Right lobe of liver (tissue), 6 donors: ENCODE results near the gene CRYBG1. TPM values are rescaled to one million over a fixed set of nuclear protein-coding genes. Genes with fewer than 3 reads are reported as not detected.
A peak's percentile ranks its signal among the peaks of the same experiment; 100 is the strongest.

ENCODE experiments used
- ATAC-seq, 4 donors: fragments of 200-7000 bp; cut with Tn5 transposase; one replicate each; pipeline ENCODE4 v1.9.1; 2020; ENCODE audit warnings: mild to moderate bottlenecking in 4 of 4, moderate library complexity in 4 of 4
- DNase-seq, 3 donors: peaks; one replicate each; pipeline ENCODE4 v3.0.0-alpha.2; 2020
- H3K27ac ChIP-seq, 3 donors: fragments of 200-600 bp; one replicate each; pipeline ENCODE4 v1.8.0; 2022
- H3K27me3 ChIP-seq, 2 donors: fragments of 200-600 bp; one replicate each; pipeline ENCODE4 v1.8.0; 2022
- H3K36me3 ChIP-seq, 4 donors: fragments of 200-600 bp; sonication (generic) in 1 of 4; one replicate each; pipeline versions ENCODE4 v1.5.1 to v1.8.0; 2017 to 2022; ENCODE audit warnings: control low read depth in 1 of 4
- H3K4me1 ChIP-seq, 4 donors: fragments of 200-600 bp; sonication (generic) in 1 of 4; one replicate each; pipeline versions ENCODE4 v1.5.1 to v1.8.0; 2017 to 2022; ENCODE audit warnings: control low read depth in 1 of 4
- H3K4me3 ChIP-seq, 3 donors: fragments of 200-600 bp; one replicate each; pipeline ENCODE4 v1.8.0; 2022
- H3K9me3 ChIP-seq, 4 donors: fragments of 200-600 bp; sonication (generic) in 1 of 4; one replicate each; pipeline versions ENCODE4 v1.5.1 to v1.8.0; 2017 to 2022; ENCODE audit warnings: control low read depth in 1 of 4
- POLR2A ChIP-seq: fragments of 450-650 bp; IDR thresholded peaks from one replicate; pipeline ENCODE4 v1.6.1; 2017; ENCODE audit warnings: antibody characterized with exemption, mild to moderate bottlenecking
- WGBS: methylation state at CpG from one replicate; pipeline ENCODE4 v1.1.6; 2018; ENCODE audit warnings: low coverage, low lambda C conversion rate; ENCODE audit not compliant: insufficient coverage; ENCODE audit errors: missing lambda C conversion rate; 5-methylcytosine and 5-hydroxymethylcytosine counted together
- intact Hi-C, 2 donors: fragments of 100-400 bp; cut with DNase I; formaldehyde crosslinking; loops; one replicate each; pipeline versions ENCODE4 v1.11.2 to v1.14.1; 2022
- total RNA-seq, 6 experiments: library from RNA; depleted of rRNA in 2 of 6; stranded (reverse); fragments of >200 nt in 2 of 6; fragmentation: NEBNext Ultra II Directional in 3 of 6; extraction: Animal tissue kit (Norgen Biotek cat#: 25700) in 3 of 6; gene quantifications; one replicate each; pipeline versions ENCODE4 v1.1.0 to v1.2.4, GENCODE V29; 2016 to 2023
- TF ChIP-seq, protein P1 (sequence below), 4 donors: fragments of 200-600 bp in 3 of 4; fragments of 450-650 bp in 1 of 4; IDR thresholded peaks; one replicate each; pipeline versions ENCODE4 v1.5.1 to v1.8.0; 2016 to 2022; ENCODE audit warnings: antibody characterized with exemption in 4 of 4, mild to moderate bottlenecking in 2 of 4
- donor health status: DM: no; HTN: yes; CAD: no.
- donor health status: DM: no; HTN: no; CAD: no.
- donor health status: DM: no; HTN: no; CAD: no.
- donor health status: DM: no; HTN: yes; CAD: no.
- donor health status: DM: no; HTN: yes; CAD: no.

The CRYBG1 gene
- total RNA-seq, 6 experiments from 2014 or later: 6.8 to 10.9 (median 7.9) TPM

DNA sequence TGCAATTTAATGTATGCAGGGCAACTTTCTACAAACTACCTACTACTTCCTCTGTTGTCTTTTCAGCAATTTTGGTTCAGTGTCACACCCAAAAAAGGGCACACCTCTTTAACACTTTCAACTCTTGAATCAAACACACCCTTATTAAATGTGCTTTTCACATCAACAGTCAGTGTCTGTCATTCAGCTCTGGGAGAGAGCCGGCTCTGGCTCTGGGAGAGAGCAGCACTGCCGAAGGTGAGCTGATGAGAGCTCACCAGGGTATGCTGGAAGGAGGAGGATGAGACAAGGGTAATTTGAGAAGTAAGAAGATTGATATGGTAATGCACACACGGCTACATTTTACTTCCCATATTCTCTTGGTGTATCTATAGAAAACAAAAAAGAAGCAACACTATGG lies 134.5 kb downstream of the CRYBG1 start:
- no peak for DNase-seq
- Histone ChIP-seq H3K27me3 (no peaks in the 10 kb centered on the region), H3K36me3 (no peaks in the 10 kb centered on the region), H3K9me3 (no peaks in the 10 kb centered on the region), H3K4me1 (no peaks in the 10 kb centered on the region), H3K27ac (no peak overlapping the region), H3K4me3 (no peak overlapping the region)
- ATAC-seq: no peak
- intact Hi-C loops: no loop called here
- WGBS: 32% methylated on average over 3 of the region's 3 CpGs
- TF ChIP-seq, protein P1, sequence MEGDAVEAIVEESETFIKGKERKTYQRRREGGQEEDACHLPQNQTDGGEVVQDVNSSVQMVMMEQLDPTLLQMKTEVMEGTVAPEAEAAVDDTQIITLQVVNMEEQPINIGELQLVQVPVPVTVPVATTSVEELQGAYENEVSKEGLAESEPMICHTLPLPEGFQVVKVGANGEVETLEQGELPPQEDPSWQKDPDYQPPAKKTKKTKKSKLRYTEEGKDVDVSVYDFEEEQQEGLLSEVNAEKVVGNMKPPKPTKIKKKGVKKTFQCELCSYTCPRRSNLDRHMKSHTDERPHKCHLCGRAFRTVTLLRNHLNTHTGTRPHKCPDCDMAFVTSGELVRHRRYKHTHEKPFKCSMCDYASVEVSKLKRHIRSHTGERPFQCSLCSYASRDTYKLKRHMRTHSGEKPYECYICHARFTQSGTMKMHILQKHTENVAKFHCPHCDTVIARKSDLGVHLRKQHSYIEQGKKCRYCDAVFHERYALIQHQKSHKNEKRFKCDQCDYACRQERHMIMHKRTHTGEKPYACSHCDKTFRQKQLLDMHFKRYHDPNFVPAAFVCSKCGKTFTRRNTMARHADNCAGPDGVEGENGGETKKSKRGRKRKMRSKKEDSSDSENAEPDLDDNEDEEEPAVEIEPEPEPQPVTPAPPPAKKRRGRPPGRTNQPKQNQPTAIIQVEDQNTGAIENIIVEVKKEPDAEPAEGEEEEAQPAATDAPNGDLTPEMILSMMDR (IDR thresholded peaks at IDR 0.05): no peak
- no peak for TF ChIP-seq POLR2A

GRCh38 chr6:106496823-106497222 lies 136.3 kb downstream of the CRYBG1 start:
- H3K4me3 ChIP-seq: no peak overlapping the region
- H3K27ac ChIP-seq: no peak overlapping the region
- H3K4me1 ChIP-seq: no peaks in the 10 kb centered on the region
- WGBS: 48% methylated on average over 3 of the region's 6 CpGs
- no peaks in the 10 kb centered on the region for H3K36me3 ChIP-seq
- TF ChIP-seq, protein P1 (IDR thresholded peaks at IDR 0.05): no peak
- TF ChIP-seq POLR2A: no peak
- DNase-seq (peak in 1 of 3 donors; percentile 72), ATAC-seq (peak; percentile 40 to 78 (median 60))
- intact Hi-C loops: no loop called here
- H3K9me3 ChIP-seq: no peaks in the 10 kb centered on the region
- no peaks in the 10 kb centered on the region for H3K27me3 ChIP-seq

DNA sequence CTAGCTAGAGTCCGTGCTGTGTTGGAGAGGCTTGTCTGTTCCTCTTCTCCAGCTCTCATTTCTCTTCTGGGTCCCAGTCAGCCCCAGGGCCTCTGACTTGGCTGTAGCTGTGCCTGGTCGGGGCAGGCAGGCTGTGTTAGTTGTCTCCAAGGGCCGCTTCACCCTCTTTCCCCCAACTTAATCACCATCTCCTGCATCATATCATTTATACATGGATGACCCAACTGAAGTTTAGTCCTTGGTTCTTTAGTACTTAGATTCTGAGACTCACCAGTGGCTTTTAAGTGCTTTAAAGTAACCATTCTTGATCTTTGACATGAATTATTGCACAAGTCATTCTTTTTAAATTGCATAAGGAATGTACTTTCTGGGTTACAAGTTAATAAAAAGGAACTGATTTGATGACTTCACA lies 141.4 kb downstream of the CRYBG1 start:
- intact Hi-C loops: no loop called here
- Histone ChIP-seq H3K27ac (no peak overlapping the region), H3K27me3 (no peaks in the 10 kb centered on the region), H3K36me3 (no peaks in the 10 kb centered on the region), H3K4me3 (no peak overlapping the region), H3K9me3 (no peaks in the 10 kb centered on the region), H3K4me1 (no peaks in the 10 kb centered on the region)
- peak; percentile 28 to 84 (median 66) for ATAC-seq
- TF ChIP-seq, protein P1 (IDR thresholded peaks at IDR 0.05): no peak
- no peak for TF ChIP-seq POLR2A
- WGBS: 50% methylated on average over 3 of the region's 3 CpGs
- DNase-seq: no peak

GRCh38 chr6:106502559-106502958 lies 142.0 kb downstream of the CRYBG1 start:
- WGBS: 75% methylated on average over 2 of the region's 2 CpGs
- Histone ChIP-seq H3K27ac (no peak overlapping the region), H3K36me3 (no peaks in the 10 kb centered on the region), H3K9me3 (no peaks in the 10 kb centered on the region), H3K4me3 (no peak overlapping the region), H3K4me1 (no peaks in the 10 kb centered on the region), H3K27me3 (no peaks in the 10 kb centered on the region)
- DNase-seq (no peak), ATAC-seq (peak in 1 of 4 donors; percentile 18)
- no peak for TF ChIP-seq POLR2A
- TF ChIP-seq, protein P1 (IDR thresholded peaks at IDR 0.05): no peak
- intact Hi-C loops: no loop called here

DNA sequence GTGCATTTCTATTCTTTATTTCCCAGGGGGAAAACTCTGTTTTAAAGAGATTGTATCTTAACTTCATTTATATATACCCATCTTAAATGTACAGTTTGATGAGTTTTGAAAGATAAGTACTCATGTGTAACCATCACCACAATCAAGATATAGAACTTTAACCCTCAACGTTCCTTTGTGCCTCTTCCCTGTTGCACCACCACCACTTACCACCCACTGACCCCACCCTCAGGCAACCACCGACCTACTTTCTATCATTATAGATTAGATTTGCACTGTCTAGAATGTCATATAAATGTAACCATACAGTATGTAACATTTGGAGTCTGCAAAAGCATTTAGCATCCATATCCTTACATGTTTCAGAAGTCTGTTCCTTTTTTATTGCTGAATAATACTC lies 147.8 kb downstream of the CRYBG1 start:
- no peak for ATAC-seq
- H3K27me3 ChIP-seq: no peaks in the 10 kb centered on the region
- WGBS: 58% methylated on average over 2 of the region's 2 CpGs
- no peak overlapping the region for H3K27ac ChIP-seq
- H3K9me3 ChIP-seq: no peaks in the 10 kb centered on the region
- no peaks in the 10 kb centered on the region for H3K36me3 ChIP-seq
- DNase-seq: no peak
- peaks cover 0 to 25% (median 4%) of the 10 kb centered on the region in 4 donors for H3K4me1 ChIP-seq
- no peak for TF ChIP-seq POLR2A
- TF ChIP-seq, protein P1 (IDR thresholded peaks at IDR 0.05): no peak
- intact Hi-C loops: no loop called here
- no peak overlapping the region for H3K4me3 ChIP-seq
